Tibial nerve (tissue), 4 donors: ENCODE results near the gene PITPNM3. TPM values are rescaled to one million over a fixed set of nuclear protein-coding genes. Genes with fewer than 3 reads are reported as not detected.

ENCODE experiments used
- DNase-seq, 2 donors: peaks; one replicate each; pipeline ENCODE4 v3.0.0-alpha.2; 2019; ENCODE audit warnings: low spot score in 2 of 2
- H3K27ac ChIP-seq, 4 donors: fragments of 200-600 bp; sonication (generic) in 3 of 4; one replicate each; pipeline ENCODE4 v1.5.1; 2017 to 2019; ENCODE audit warnings: mild to moderate bottlenecking in 1 of 4
- H3K27me3 ChIP-seq, 2 donors: fragments of 200-600 bp; sonication (generic) in 1 of 2; one replicate each; pipeline versions ENCODE4 v1.5.1 to v1.6.0; 2017 to 2019
- H3K36me3 ChIP-seq, 3 donors: fragments of 200-600 bp; sonication (generic); one replicate each; pipeline ENCODE4 v1.5.1; 2018 to 2019
- H3K4me1 ChIP-seq, 4 donors: fragments of 200-600 bp; sonication (generic) in 3 of 4; one replicate each; pipeline ENCODE4 v1.5.1; 2017 to 2019
- H3K4me3 ChIP-seq, 4 donors: fragments of 200-600 bp; sonication (generic) in 3 of 4; one replicate each; pipeline ENCODE4 v1.5.1; 2017 to 2019; ENCODE audit warnings: mild to moderate bottlenecking in 1 of 4, moderate library complexity in 1 of 4
- H3K9me3 ChIP-seq, 4 donors: fragments of 200-600 bp; sonication (generic) in 3 of 4; one replicate each; pipeline ENCODE4 v1.5.1; 2017 to 2019
- CTCF ChIP-seq, 5 experiments: fragments of 200-600 bp in 3 of 5; fragments of 450-650 bp in 2 of 5; sonication (generic) in 3 of 5; IDR thresholded peaks; one replicate each; pipeline ENCODE4 v1.5.1; 2016 to 2019; ENCODE audit warnings: antibody characterized with exemption in 5 of 5, mild to moderate bottlenecking in 3 of 5, moderate library complexity in 2 of 5
- EP300 ChIP-seq, 2 donors: sonication (generic); formaldehyde crosslinking; IDR thresholded peaks; one replicate each; pipeline ENCODE4 v1.6.1; 2017; ENCODE audit warnings: antibody characterized with exemption in 2 of 2, mild to moderate bottlenecking in 1 of 2
- POLR2A ChIP-seq, 2 donors: fragments of 450-650 bp; IDR thresholded peaks; one replicate each; pipeline ENCODE4 v1.6.1; 2017; ENCODE audit warnings: antibody characterized with exemption in 2 of 2, mild to moderate bottlenecking in 2 of 2, moderate library complexity in 2 of 2
- WGBS, 2 donors: methylation state at CpG; one replicate each; pipeline ENCODE4 v1.1.5; 2018; 5-methylcytosine and 5-hydroxymethylcytosine counted together
- total RNA-seq, 4 donors: library from RNA; depleted of rRNA; stranded (reverse); fragments of >200 nt; gene quantifications; one replicate each; pipeline ENCODE4 v1.1.0, GENCODE V29; 2016

Gene PITPNM3
- total RNA-seq, 4 donors from 2014 or later = 0.90 to 5.2 (median 2.3) TPM

GRCh38 chr17:6580625-6581024 is 24.3 kb upstream of the PITPNM3 start:
- H3K9me3 ChIP-seq = peaks cover 0 to 4% (median 0%) of the 10 kb centered on the region in 4 donors
- H3K4me3 ChIP-seq = no peak overlapping the region
- H3K36me3 ChIP-seq = peaks cover 0 to 85% (median 0%) of the 10 kb centered on the region in 3 donors
- no peak overlapping the region for H3K27ac ChIP-seq
- peaks cover 0 to 3% (median under 1%) of the 10 kb centered on the region in 4 donors for H3K4me1 ChIP-seq
- WGBS, 2 donors = 73 to 80% methylated on average over 9 of the region's 9 CpGs
- no peak for DNase-seq
- TF ChIP-seq POLR2A (IDR thresholded peaks at IDR 0.05) (no peak), CTCF (IDR thresholded peaks at IDR 0.05) (no peak)
- no peaks in the 10 kb centered on the region for H3K27me3 ChIP-seq

- Histone ChIP-seq H3K27ac (no peak overlapping the region), H3K36me3 (peaks cover 0 to 64% (median 0%) of the 10 kb centered on the region in 3 donors), H3K27me3 (no peaks in the 10 kb centered on the region), H3K4me1 (peaks cover 0 to 16% (median 11%) of the 10 kb centered on the region in 4 donors), H3K9me3 (no peaks in the 10 kb centered on the region), H3K4me3 (no peak overlapping the region)
- DNase-seq = no peak
- 73 to 81% methylated on average over 6 of the region's 6 CpGs for WGBS, 2 donors
- TF ChIP-seq POLR2A (IDR thresholded peaks at IDR 0.05) = no peak
- TF ChIP-seq CTCF (IDR thresholded peaks at IDR 0.05) = no peak
- no peak for TF ChIP-seq EP300 (IDR thresholded peaks at IDR 0.05)
These were observed 22.1 kb upstream of the PITPNM3 start for GRCh38 chr17:6578491-6578890.

- 86 to 90% methylated on average over 7 of the region's 7 CpGs for WGBS, 2 donors
- no peak for DNase-seq
These were observed 21.4 kb upstream of the PITPNM3 start for GRCh38 chr17:6577686-6578263.

GRCh38 chr17:6576038-6576785 is 19.9 kb upstream of the PITPNM3 start:
- Histone ChIP-seq H3K4me3 (no peak overlapping the region), H3K27ac (no peak overlapping the region), H3K9me3 (no peaks in the 10 kb centered on the region), H3K36me3 (peaks cover 0 to 49% (median 0%) of the 10 kb centered on the region in 3 donors), H3K4me1 (peaks cover 0 to 16% (median 11%) of the 10 kb centered on the region in 4 donors), H3K27me3 (no peaks in the 10 kb centered on the region)
- DNase-seq = no peak
- 75 to 81% methylated on average over 6 to 7 of the region's 7 CpGs for WGBS, 2 donors
- TF ChIP-seq POLR2A (IDR thresholded peaks at IDR 0.05) (no peak), CTCF (IDR thresholded peaks at IDR 0.05) (no peak), EP300 (IDR thresholded peaks at IDR 0.05) (no peak)

More at GRCh38 chr17:6577686-6578263, 21.4 kb upstream of the PITPNM3 start:
- Histone ChIP-seq H3K36me3 (peaks cover 0 to 62% (median 0%) of the 10 kb centered on the region in 3 donors), H3K4me1 (peaks cover 0 to 16% (median 11%) of the 10 kb centered on the region in 4 donors), H3K27ac (no peak overlapping the region), H3K4me3 (no peak overlapping the region), H3K27me3 (no peaks in the 10 kb centered on the region), H3K9me3 (no peaks in the 10 kb centered on the region)
- TF ChIP-seq CTCF (IDR thresholded peaks at IDR 0.05) (no peak), EP300 (IDR thresholded peaks at IDR 0.05) (no peak), POLR2A (IDR thresholded peaks at IDR 0.05) (no peak)

GRCh38 chr17:6575596-6575988 is 19.2 kb upstream of the PITPNM3 start:
- no peak for TF ChIP-seq CTCF (IDR thresholded peaks at IDR 0.05)
- TF ChIP-seq EP300 (IDR thresholded peaks at IDR 0.05) = no peak
- no peak for TF ChIP-seq POLR2A (IDR thresholded peaks at IDR 0.05)
- H3K4me1 ChIP-seq = peaks cover 0 to 16% (median 11%) of the 10 kb centered on the region in 4 donors
- no peak overlapping the region for H3K4me3 ChIP-seq
- peaks cover 0 to 43% (median 0%) of the 10 kb centered on the region in 3 donors for H3K36me3 ChIP-seq
- peak overlapping the region in 1 of 4 donors; percentile 4 for H3K27ac ChIP-seq
- no peak for DNase-seq
- 64 to 67% methylated on average over 5 of the region's 5 CpGs for WGBS, 2 donors
- H3K27me3 ChIP-seq = no peaks in the 10 kb centered on the region
- H3K9me3 ChIP-seq = no peaks in the 10 kb centered on the region
